Measurements from ENCODE around the gene CACNA1A. TPM values are rescaled to one million over a fixed set of nuclear protein-coding genes. Genes with fewer than 3 reads are reported as not detected.

The CACNA1A gene
- 2.3 and 2.6 TPM in 2 replicates for total RNA-seq

GRCh38 chr19:13506471-13506820, at the start of gene CACNA1A:
TSS of gene CACNA1A (minus strand) at chr19:13506479. CDS start at chr19:13506224, 255 bp downstream.

All from pericardium fibroblast (primary cell).